C1 segment of cervical spinal cord (tissue), 14 donors: ENCODE results near the gene SLC25A26.

Experiments
- DNase-seq, 14 donors: peaks; one replicate each; lab custom pipeline; 2025; lab: John Stamatoyannopoulos, UW

Gene SLC25A26

DNA sequence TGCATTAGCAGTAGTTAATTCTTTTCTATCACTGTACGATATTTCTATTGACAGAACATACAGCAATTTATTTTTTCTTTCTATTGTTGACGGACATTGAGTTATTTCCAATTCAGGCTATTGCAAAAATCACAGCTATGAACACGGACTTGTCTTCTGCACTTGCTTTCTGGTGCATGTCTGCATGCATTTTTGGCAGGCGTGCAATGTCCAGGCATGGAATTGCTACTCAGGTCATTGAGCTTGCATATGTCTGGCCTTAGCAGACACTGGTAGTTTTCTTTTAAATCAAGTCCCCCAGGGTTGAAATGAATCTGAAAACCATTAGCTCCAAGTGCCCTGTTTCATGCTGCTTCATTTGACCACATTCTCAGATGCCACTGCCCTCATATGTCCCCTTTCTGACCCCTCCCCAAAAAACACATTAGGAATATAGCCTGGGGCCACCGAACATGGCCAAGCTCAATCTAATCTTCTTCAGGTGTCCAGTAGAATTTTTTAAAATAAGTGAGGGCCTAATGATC, 207.2 kb downstream of the SLC25A26 start:
- DNase-seq = no peak
